GM12875 (cell line): ENCODE data around the gene RUNX1.
"Not testable (repeated sequence)": the region's sequence is repeated elsewhere in the genome, so short reads cannot be mapped to it uniquely, and the experiment has no call there.

Source experiments
- H3K4me3 ChIP-seq: one replicate; pipeline ENCODE4 v1.5.1; 2011; ENCODE audit warnings: low read depth, low read length, control low read depth
- TF ChIP-seq, protein P1 (sequence below): IDR thresholded peaks from 2 replicates; pipeline ENCODE4 v1.5.1; 2011; ENCODE audit warnings: low read depth, mild to moderate bottlenecking, control low read depth, inconsistent platforms, low read length, moderate library complexity, borderline replicate concordance; ENCODE audit not compliant: insufficient read depth

RUNX1 gene

DNA sequence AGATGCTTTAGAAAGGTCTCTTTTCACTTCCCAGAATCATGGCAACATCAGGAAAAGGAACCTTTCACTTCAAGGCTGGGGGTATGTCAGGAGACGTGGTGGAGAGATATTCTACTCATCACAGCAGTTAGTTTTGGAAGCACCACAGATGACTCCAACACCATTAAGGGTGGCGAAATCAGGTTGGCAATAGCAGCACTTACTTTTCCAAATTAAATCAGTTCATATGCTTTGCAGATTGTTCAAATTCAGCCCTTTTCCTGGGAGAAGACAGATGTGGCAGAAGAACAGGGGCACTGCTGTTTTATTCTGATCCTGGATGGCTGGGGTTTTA, 79.0 kb downstream of the RUNX1 start:
- TF ChIP-seq, protein P1, sequence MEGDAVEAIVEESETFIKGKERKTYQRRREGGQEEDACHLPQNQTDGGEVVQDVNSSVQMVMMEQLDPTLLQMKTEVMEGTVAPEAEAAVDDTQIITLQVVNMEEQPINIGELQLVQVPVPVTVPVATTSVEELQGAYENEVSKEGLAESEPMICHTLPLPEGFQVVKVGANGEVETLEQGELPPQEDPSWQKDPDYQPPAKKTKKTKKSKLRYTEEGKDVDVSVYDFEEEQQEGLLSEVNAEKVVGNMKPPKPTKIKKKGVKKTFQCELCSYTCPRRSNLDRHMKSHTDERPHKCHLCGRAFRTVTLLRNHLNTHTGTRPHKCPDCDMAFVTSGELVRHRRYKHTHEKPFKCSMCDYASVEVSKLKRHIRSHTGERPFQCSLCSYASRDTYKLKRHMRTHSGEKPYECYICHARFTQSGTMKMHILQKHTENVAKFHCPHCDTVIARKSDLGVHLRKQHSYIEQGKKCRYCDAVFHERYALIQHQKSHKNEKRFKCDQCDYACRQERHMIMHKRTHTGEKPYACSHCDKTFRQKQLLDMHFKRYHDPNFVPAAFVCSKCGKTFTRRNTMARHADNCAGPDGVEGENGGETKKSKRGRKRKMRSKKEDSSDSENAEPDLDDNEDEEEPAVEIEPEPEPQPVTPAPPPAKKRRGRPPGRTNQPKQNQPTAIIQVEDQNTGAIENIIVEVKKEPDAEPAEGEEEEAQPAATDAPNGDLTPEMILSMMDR, result no peak
- H3K4me3 ChIP-seq, result no peak overlapping the region

DNA sequence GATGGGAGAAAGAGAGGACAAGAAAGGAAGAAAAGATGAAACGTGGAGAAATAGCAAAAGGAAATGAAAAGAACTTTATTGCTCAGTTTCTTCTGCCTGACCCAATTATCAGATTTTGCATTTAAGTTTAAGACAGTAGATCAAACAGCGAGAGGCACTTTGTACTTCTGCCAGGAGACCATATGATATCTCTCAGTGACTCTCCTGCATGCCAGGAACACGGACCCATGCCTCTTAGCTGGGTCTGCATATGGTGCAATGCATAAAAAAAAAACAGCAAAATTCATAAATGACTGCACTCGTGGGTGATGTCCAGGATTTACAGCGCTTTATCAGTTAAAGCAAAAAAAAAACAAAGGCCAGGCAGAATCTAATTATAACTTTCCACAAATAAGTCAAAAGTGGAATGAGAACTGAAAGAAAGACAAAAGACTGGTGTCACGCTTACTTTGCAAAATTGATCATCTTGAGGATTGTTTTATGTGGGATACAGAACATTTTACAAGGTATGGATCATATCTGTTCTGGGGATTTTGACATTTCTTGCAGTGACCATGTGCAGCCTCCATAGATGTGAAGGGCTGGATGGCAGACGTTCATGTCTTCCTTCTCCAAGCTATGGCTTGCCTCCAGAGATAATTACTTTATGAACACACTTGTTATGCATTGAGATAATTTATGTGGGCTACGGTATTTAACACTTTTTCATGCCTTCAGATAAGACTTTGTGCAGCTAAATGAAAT, 79.5 kb downstream of the RUNX1 start:
- no peak overlapping the region for H3K4me3 ChIP-seq
- TF ChIP-seq, protein P1, result no peak

DNA sequence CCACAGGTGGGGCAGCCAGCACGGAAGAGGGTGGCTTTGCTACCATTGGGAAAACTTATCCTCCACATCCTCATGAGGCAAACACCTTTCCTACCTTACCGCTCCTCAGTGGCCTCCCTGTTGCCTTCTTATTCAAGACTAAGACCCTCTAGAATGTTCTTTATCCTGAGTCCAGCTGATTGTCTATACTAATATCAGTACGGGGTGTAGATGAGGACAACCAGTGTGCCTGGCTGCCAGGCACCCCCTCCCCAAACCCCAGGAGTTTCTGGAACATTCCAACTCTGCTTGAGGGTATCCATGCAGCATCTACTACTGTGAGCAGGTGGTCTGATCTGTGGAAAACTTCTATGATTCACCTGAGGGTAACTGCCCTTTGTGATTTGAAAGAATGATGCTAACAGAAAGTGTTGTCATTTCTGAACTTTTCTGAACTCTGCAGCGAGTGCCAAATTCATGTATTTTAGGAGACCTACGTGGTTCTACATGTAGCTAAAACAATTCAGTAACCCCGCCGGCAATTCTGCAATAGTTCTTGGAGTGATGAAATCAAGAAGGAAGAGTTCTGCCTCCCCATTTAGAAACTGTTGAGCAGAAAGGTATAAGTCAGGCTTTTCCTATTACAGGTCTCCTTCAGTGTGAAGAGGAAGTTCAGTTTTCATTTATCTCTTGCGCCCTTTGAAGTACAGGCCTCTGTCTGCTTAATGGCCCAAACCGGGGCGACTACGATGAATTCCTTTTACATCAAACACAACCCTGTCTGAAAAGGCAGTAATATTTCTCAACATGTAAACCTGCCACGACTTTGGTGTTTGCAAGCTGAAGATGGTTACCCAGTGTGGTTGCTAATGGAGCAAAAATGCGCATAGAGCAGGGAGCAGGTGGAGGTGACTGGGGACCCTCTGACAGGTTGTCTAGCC, 80.4 kb downstream of the RUNX1 start:
- TF ChIP-seq, protein P1, result no peak
- no peak overlapping the region for H3K4me3 ChIP-seq

DNA sequence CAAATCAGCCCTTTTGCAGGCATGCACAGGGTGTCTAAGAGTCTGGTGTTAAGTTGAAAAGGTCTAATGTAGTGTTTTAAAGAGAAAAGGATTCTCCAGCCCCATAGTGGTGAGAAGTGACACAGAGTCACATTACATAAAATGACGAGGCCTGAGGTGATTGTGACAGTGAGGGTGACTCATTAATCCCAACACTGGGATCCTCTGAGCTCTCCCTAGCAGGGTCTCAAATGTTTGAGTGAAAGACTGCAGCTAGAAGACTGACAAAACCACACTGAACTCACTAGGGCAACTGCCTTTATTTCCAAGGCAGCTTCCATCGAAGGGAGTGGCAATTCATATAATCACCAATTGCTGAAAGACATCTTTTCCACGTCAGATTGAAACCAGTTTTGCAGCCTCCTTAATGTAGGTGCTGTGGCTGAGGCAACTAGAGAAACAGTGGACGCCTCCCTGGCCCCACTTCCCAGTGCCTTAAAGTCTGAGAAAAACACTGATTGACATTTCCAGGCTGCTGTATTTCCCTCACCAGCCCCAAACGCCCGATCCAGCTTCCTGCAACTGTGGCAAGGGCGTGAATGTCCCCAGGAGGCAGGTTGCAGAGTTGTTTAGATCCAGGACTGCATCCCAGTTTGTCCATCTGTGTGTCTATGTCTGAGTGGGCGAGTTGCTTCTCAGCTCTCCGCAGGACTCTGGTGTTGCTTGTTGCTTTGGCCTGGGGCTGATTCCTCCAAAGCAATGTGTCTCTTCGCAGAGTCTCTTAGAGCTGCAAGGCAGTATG, 81.4 kb downstream of the RUNX1 start:
- TF ChIP-seq, protein P1, result no peak
- H3K4me3 ChIP-seq, result no peak overlapping the region

DNA sequence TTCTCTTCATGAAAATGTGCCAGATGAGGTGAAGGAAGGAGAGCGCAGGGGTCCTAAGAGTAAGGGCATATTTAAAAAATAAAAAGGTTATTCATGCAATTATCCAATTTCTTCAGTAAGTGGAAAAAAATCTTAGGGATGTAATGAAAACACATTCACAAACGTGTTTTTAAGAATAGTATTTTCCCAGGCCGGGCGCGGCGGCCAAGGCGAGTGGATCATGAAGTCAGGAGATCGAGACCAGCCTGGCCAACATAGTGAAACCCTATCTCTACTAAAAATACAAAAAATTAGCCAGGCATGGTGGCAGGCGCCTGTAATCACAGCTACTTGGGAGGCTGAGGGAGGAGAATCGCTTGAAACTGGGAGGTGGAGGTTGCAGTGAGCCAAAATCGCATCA, 82.2 kb downstream of the RUNX1 start:
- not testable (repeated sequence) for H3K4me3 ChIP-seq

DNA sequence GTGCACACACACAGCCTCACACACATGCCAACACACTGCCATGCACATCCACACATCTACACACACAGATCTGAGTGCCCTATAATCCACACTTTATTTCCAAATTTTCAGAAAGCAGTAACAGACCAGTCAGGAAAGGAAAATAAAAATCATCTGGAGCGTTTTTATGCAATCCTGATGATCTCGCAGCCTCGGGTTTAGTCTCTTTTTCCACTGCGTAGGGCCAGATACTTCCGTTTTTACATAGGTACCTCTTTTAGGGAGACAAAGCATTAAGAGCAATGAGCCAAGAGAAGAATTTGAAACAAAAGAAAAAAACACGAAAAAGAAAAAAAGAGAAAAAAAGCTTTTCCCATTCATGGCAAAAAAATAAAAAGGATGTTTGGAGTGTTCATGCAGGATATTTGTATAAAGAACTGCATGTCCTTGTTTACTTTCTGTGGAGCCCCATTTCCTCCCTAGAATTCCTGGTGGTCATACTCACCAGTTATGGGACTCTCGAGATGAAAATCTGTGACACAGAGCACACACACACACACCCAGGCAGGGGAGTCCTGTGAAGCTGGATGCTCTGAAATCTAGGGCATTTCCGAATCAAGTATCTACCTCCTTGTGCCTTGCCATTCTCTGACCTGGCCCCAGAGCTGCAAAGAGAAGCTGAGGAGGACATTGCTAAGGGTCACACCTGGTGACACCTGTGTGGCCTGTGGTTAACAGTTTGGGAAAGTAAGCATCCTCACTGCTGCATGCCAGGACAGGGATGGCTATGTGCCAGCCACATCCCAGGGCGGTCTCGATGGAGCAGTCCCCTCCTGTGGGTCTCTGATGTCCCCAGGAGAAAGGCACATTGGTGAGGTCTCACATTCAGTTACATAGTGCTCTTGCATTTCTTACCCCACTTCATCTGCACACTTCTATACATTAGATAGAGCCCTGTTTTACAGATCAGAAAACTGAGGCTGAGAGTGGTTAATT, 83.6 kb downstream of the RUNX1 start:
- no peak overlapping the region for H3K4me3 ChIP-seq

More for the DNA sequence above, 83.6 kb downstream of the RUNX1 start:
- TF ChIP-seq, protein P1, result no peak
